T-helper 2 cell (primary cell): Measurements from ENCODE around the gene TSPAN32.
"Not testable (repeated sequence)": the region's sequence is repeated elsewhere in the genome, so short reads cannot be mapped to it uniquely, and the experiment has no call there.

ENCODE experiments used
- DNase-seq, 5 experiments: peaks; one replicate each; pipeline versions ENCODE4 v3.0.0 to v3.0.0-alpha.2; 2012 to 2022

TSPAN32 gene

DNA sequence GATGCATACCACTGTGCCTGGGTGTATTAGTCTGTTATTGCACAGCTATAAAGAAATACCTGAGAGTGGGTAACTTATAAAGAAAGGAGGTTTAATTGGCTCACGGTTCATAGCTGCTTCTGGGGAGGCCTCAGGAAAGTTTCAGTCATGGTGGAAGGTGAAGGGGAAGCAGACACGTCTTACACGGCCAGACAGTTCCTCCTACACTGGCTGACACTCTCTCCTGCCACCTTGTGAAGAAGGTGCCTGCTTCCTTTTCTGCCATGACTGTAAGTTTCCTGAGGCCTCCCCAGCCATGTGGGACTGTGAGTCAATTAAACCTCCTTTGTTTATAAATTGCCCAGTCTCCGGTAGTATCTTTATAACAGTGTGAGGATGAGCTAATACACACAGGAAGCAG is 41.7 kb downstream of the TSPAN32 start:
- no peak for DNase-seq

DNA sequence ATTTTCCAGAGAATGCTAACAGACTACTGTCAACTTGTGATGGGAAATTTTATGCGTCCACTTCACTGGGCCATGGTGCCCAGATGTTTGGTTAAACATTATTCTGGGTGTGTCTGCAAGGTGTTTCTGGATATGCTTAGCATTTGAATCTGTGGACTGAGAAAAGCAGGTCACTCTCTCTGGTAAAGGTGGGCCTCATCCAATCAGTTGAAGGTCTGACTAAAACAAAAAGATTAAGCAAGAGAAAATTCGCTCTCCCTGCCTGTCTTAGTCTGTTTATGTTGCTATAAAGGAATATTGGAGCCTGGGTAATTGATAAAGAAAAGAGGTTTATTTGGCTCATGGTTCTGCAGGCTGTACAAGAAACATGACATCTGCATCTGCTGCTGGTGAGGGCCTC is 43.2 kb downstream of the TSPAN32 start:
- DNase-seq, result no peak

DNA sequence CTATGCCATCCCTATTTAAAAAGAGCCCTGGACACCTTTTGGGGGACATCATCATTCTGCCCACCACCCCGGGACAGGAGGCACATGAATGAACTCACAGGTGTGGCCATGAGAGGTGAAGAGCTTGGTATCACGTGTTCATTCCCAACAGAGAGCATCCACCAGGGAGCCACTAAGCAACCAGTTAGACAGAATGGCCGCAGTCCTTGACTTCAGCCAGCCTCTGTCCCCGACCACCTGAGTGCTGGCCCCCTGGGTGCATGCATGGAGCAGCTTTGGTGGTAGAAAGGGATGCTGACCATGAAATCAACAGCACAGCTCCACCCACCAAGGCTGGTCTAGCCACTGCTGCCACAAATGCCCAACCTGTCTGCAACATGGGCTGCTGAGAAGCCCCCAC is 44.2 kb downstream of the TSPAN32 start:
- DNase-seq, result no peak

DNA sequence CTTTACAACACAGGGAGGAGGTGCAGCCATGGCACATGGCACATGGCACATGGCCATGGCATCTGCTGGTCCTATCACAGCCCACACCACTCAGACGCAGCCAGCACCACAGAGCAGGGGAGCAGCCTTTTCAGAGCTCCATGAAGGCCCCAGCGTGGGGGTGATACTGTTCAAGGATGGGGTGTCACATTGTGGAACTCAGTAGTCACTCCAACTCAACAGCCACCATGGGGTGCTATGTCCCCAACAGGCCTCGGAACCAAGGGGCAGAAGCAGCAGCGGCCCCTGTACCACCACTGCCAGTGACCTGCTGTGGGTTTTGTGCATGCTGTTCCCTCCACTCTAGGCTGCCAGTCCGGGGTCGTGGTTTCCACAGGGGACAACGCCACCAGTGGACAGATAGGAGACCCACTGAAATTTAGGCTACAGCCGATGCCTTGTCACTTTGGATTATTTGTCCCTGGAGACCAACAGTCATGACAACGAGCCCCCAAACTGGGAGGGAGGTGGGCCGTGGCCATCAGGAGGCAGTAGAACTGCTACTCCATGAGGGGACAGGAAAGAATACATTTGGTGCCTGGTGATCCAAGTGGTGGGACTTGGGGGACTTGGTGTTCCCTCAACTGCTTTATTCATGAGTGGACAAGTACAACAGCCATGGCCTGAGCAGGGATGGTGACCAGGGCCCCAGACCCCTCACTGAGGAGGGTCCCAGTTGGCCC is 44.9 kb downstream of the TSPAN32 start:
- no peak for DNase-seq

DNA sequence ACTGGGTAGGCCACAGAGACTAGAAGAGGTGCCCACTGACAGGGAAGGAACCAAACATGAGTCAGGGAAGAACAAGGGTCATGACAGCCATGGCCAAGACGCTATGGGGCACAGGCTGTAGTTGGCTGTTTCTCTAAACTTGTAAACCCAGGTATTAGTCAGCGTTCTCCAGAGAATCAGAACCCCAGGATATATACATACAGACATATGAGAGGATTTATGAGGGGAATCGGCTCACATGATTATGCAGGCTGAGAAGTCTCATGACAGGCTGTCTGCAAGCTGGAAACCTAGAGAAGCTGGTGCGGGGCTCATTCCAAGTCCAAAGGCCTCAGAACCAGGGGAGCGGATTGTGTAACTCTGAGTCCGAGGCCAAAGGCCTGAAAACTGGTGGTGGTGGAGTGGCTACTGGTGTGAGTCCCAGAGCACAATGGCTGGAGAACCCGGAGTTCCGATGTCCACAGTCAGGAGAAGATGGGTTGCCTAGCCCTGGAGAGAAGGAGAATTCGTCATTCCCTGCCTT is 45.6 kb downstream of the TSPAN32 start:
- no peak for DNase-seq

DNA sequence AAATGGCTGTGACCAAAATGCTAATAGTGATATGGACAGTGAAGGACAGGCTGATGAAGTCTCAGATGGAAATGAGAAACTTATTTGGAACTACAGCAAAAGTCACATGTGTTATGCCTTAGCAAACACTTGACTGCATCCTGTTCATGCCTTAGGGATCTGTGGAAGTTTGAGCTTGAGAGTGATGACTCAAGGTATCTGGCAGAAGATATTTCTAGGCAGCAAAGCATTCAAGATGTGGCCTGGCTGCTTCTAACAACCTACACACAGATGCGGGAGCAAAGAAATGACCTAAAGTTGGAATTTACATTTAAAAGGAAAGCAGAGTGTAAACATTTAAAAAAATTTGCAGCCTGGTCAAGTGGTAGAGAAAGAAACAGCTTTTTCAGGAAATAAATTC is 47.2 kb downstream of the TSPAN32 start:
- DNase-seq, result no peak

DNA sequence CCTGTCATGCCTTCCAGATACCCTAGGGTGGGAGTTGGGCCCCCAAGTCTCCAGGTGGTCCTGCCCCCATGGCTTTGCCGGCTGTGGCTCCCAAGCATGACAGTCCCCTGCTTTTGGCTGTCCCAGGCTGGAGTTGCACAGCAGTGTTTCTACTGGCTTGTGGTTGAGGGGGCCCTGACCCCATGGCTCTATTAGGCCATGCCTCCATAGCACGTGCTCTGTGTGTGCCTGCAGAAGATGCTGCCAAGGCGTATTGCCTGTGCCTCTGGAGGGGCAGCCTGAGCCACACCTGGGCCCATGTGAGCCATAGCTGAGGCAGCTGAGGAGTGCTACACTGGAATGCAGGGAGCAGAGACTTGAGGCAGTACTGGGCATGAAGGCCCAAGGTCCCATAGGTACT is 49.9 kb downstream of the TSPAN32 start:
- DNase-seq, result no peak

DNA sequence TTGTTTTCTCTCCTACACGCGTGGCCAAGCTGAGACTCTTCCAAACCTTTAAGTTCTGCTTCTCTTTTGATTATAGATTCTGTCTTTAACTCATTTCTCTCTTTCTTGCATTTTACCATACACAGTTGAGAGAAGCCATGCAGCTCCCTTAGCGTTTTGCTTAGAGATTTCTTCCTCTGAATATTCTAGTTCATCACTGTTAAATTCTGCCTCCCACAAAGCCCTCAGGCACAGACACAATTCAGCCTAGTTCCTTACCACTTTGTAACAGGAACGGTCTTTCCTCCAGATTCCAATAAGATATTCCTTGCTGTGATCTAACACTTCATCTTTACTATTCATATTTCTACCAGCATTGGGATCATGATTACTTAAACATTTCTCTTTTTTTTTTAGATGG is 50.6 kb downstream of the TSPAN32 start:
- DNase-seq, result no peak

DNA sequence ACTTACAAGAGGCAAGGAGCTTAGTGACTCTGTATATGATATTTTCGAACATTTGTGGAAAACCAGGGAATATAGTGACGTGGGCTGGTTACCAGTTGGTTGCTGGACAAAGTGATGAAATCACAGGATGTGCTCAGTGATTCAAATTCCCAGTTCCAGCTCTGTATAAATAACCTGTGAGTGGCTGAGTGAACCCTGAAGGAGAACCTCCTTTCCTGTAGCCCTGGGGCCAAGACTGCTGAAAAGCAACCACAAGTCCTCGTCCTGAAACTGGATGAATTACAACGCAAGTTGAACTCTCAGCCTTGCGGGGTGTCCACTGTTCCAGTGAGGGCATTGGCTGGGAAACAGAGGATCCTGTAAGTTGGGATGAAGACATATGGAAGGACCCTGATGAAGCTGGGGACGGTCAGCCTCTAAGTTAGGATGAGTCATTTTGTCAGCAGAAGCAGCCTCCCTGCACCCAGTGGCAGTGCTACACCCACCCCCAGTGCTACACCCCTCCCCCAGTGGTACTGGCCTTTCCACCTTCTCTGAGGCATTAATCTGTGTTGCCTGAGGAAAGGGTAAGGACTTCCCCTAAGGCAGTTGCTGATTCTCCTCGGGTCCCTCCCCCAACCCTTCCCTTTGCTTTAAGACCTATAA is 53.3 kb downstream of the TSPAN32 start:
- DNase-seq, result no peak

DNA sequence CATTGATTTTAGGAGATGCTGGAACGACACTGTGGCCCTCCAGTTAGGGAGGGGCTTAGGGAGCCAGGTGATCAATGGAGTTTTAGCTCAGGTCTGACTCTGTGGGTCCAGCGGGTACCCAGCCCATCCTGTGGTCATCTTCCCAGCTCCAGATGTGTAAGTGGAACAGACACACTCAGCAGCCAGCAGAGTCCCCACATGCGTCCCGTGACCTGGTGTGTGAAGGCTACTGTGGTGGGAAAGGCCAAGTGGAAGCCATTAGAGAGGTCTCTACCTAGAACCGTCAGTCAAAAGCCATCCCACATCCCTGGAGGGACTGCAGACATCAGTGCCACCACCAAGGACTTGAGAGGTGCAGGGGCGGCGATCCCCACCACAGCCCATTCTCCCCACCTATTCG is 55.4 kb downstream of the TSPAN32 start:
- no peak for DNase-seq

DNA sequence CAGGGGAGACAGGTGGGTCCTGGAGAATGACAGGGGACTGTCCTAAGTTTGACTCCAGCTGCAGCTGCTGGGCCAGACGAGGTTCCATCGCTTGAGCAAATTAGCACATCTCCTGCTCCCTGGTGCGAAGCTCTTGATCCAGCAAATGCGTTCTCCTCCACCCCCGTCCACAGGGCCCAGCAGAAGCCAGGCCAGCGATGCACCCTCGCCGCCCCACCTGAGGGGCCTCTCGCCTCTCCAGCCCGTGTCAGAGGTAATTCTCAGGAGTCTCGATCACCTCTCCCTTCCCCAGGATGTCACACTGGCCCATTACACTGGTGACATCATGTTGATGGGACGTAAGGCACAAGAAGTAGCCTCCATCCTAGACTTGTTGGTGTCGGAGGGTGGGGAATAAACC is 55.8 kb downstream of the TSPAN32 start:
- DNase-seq, result not testable (repeated sequence)

DNA sequence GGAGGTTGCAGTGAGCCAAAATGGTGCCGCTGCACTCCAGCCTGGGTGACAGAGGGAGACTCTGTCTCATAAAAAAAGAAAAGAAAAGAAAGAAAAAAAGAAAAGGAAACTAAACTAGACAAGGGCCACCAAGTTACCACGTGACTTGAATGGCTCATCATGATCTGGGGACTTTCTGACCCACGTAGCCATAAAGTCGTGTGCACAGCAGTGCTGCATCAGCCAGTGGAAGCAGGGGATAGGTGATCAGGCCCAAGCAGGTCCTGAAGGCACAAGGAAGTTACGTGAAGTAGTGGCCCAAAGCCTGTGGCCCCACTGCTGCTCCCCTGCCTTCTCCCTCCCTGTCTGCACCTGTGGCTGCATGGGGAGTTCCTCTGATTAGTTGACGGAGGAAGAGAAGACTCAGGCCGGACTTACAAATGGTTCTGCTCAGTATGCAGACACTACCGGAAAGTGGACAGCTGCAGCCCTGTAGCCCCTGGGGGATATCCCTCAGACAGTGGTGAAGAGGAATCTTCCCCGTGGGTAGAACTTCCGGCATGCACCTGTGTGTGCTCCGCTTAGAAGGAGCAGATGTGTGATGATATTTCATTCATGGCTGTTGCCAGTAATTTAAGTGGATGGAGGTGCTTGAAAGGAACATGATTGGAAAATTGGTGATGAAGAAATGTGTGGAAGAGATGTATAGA is 57.1 kb downstream of the TSPAN32 start:
- no peak for DNase-seq

DNA sequence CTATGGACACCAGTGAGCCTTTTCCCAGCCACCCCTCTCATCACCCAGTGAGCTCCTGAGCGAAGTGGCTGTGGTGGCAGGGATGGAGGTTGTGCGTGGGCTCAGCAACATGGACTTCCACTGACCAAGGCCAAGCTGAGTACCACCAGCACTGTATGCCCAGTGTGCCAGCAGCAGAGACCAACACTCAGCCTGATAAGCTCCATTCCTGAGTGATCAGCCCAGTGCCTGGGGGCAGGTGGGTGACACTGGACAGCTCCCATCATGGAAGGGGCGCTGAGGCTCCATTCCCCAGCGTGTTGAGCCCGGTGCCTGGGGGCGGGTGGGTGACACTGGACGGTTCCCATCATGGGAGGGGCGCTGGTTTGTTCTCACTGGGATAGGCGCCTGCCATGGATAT is 57.7 kb downstream of the TSPAN32 start:
- DNase-seq, result no peak

DNA sequence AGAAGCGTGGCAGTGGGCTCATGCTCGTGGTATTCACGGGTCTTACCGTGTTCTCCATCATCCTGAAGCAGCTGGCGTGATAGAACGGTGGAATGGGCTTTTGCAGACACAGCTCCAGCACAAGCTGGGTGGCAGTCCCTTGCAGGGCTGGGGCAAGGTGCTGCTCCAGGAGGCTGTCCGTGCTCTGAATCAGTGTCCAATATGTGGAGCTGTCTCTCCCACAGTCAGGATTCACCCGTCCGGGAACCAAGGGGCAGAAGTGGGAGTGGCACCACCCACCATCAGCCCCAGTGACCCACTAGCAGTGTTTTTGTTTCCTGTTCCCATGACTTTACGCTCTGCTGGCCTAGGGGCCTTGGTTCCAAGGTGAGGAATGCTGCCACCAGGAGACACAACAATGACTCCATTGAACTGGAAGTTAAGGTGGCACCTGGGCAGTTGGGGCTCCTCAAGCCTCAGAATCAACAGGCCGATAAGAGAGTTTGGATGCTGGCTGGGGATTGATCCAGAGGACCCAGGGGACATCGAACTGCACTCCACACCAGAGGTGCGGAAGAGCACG is 58.3 kb downstream of the TSPAN32 start:
- DNase-seq, result no peak

DNA sequence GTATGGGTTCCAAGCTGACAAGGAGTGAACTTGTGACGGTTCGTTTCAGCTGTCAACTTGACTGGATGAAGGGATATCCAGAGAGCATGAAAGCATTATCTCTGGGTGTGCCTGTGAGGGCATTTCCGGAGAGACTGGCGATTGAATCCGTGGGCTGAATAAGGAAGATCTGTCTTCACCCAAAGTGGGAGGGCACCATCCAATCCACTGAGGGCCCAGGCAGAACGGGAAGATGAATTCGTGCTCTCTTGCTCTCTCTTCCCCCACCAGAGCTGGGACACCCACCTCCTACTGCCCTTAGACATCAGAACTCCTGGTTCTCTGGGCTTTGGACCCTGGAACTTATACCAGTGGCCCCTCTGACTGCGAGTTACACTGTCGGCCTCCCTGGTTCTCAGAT is 59.8 kb downstream of the TSPAN32 start:
- DNase-seq, result no peak

DNA sequence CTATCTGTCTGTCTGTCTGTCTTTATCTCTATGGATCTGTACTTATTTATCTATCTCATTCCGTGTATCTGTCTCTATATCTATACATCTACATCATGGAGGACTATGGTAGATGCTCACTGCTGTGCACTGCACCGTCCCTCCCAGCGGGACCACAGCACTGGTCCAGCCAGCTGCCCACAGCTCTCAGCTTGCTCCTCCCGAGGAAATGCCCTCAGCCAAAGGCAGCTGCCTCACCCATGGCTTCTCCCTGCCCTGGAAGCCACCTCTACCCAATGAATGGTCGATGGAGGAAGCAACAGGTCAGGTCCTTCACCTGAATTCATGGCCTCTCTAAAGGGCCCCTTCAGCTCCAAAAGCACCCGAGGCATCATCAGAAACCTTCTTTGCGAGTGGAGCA is 60.6 kb downstream of the TSPAN32 start:
- no peak for DNase-seq

DNA sequence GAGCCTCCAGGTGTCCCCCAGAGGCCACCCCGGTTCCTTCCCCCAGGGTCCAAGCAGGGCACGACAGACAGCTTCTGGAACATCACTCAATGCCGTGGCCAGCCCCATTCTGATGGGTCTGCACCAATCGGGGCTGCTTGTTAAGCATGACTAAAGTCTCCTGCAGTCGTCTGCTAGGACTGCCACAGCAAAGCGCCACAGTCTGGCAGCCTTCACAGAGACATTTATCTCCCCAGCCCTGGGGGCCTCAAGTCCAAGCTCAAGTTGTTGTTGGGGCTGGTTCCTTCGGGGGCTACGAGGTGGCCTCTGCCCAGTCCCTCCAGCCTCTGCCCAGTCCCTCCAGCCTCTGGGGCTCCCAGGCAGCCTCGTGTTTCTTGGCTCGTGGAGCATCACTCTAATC is 61.3 kb downstream of the TSPAN32 start:
- no peak for DNase-seq

DNA sequence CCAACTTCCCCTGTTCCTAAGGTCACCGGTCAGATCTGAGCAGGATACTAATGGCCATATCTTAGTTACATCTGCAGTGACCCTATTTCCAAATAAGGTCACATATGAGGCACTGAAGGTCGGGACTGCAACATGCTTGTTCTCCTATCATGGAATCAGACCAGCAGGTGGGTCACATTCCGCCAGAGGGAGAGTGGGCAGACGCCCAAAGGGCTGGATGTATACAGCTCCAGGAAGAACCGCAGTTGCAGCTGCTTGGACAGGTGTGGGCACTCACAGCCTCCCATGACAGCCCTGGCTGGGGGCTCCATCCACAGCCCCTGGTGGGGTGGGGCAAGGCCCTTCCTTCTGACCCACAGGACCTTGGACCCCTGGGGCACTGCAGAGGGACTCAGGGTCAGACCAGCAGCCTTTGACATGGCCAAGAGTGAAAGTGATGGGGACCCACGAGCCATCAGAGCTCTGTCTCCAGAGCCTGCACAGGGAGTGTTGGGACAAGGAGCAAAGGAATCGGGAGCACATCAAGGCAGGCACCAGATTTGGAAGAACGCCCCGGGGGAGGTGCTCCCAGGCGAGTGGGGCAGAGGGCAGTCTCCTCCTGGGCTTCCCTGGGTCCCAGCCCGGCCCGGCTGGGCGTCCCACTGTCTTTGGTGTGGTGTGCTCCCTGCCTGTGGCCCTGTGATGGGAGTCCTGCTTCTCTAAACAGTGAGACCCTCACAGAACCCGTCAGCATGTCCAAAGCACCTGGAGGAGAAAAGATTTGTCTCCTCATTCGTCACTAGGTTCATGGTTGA is 62.0 kb downstream of the TSPAN32 start:
- DNase-seq, result no peak

DNA sequence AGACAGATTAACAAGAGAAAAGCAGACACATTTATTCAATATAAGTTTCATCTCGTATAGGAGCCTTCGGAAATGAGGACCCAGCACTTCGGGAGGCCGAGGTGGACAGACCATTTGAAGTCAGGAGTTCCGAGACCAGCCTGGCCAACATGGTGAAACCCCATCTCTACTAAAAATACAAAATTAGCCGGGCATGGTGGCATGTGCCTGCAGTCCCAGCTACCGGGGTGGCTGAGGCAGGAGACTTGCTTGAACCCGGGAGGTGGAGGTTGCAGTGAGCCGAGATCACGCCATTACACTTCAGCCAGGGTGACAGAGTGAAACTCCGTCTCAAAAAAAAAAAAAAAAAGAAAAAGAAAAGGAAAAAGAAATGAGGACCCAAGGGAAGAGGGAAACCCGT is 62.6 kb downstream of the TSPAN32 start:
- not testable (repeated sequence) for DNase-seq

DNA sequence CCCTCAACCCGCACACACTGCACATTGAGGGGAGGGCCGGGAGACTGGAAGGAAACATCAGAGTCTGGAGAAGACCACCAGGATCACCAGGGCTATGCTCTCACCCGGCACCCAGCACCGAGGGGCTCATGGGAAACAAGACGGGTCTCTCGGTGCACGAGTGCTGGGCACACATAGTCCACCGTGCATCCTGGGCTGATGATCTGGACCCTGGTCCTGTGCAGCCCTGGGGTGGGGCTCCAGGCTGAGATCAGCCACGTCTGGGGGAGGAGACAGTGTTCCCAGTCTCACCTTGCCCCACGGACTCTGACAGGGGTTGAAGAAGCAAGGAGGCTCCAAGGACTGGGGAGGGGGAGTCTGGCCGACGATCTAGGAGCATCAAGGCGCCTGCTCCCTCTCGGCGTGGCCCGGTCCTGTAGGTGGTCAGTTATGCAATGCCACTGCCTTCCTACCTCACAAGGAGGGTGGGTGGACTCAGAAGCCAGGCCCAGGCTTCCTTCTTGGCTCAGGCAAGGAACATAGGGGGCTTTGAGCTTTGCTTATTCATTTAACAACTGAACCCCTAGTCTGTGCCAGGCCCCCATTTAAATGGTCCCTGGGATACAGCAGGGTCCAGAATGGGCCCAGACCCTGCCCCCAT is 63.9 kb downstream of the TSPAN32 start:
- no peak for DNase-seq

DNA sequence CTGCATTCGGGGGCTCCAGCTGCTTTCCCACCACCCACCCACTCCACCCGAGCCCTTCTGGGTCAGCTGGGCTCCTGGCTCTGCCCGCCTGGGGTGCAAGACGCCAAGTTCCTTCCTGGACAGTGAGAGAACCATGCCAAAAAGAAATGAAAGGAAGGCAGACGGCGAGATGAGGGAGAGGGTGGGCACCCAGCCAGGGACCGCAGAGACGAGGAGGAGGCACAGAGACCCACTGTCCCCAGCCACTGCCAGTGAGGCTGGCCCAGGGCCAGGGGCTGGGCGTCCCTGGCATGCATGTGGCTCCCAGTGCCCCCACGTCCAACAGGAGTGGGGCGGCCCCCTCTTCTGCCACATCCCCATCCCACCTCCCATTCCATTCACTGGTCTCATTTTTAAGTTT is 64.5 kb downstream of the TSPAN32 start:
- no peak for DNase-seq

DNA sequence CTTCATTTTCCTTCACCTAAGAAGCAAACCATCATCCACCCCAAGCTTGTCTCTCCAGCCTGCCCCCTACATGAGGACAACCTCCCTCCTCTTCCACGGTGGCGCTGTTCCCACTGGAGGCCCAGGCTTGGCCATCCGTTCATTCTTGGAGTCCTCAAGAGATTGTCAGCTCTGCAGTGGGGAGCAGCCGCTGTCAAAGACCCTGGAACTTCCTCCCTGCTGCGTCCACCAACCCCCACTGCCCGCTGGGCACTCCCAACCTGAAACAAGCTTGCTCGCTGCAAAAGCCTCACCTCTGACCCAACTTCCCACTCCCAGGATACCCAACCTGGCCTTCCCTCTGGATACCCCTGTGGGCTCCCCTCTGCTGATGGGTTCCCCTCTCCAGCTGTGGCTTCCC is 64.9 kb downstream of the TSPAN32 start:
- no peak for DNase-seq
